Upper lobe of left lung (tissue), 4 donors: ENCODE results near the gene RPS6KA3.

Experiments
- EP300 ChIP-seq, 4 donors: sonication (generic); formaldehyde crosslinking; IDR thresholded peaks; one replicate each; pipeline ENCODE4 v1.5.1; 2017; ENCODE audit warnings: antibody characterized with exemption in 4 of 4, control low read depth in 2 of 4
- POLR2AphosphoS5 ChIP-seq, 2 donors: sonication (generic); formaldehyde crosslinking; IDR thresholded peaks; one replicate each; pipeline ENCODE4 v1.5.1; 2017; ENCODE audit warnings: antibody characterized with exemption in 2 of 2
- TF ChIP-seq, protein P1 (sequence below), 6 experiments: fragments of 450-650 bp in 4 of 6; fragments of 200-600 bp in 2 of 6; sonication (generic) in 2 of 6; IDR thresholded peaks; one replicate each; pipeline ENCODE4 v1.5.1; 2016 to 2019; ENCODE audit warnings: antibody characterized with exemption in 6 of 6

DNA sequence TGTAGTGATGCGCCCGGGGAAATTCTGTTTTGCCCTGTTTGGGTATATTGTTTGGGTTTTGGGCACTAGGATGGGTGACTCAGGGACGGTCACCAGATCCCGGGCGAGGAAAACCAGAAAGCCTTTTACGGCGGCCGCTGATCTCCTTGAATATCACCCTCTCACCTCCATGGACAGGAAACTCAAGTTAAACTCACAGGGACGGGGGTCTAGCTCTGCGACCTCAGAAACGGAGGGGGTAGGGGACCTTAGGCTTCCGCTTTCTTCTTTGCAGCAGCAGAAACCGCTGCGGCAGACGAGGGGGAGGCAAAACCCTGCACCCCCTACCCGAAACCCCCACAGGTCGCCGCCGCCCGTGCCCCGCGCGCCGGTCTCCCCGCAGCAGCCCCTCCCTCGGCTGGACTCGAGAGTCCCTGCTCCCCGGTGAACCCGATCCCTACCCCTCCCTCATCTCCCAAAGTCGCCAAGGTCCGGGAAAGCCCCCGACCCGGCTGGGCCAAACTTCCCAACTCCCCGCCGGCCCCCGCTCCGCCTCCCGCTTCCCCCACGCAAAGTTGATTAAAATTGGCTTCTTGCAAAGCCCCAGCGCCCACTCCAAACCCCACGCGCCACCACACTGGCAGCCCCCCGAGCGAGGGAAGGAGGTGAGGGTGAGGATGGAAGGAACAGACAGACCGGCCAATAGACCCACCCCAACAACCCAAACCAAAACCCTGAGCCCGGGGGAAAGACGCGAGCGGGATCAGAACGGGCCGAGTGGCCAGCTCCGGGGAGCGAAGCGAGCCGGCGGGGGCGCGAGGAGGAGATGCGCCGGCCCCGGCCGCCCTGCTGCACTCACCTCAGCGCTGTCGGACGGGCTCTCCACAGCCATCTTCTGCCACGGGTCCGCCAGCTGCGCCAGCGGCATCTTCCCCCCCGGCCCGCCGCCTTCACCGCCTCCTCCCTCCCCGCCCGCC, 705 bp downstream of the RPS6KA3 start:
- TF ChIP-seq POLR2AphosphoS5 (IDR thresholded peaks at IDR 0.05) = no peak
- TF ChIP-seq, protein P1, sequence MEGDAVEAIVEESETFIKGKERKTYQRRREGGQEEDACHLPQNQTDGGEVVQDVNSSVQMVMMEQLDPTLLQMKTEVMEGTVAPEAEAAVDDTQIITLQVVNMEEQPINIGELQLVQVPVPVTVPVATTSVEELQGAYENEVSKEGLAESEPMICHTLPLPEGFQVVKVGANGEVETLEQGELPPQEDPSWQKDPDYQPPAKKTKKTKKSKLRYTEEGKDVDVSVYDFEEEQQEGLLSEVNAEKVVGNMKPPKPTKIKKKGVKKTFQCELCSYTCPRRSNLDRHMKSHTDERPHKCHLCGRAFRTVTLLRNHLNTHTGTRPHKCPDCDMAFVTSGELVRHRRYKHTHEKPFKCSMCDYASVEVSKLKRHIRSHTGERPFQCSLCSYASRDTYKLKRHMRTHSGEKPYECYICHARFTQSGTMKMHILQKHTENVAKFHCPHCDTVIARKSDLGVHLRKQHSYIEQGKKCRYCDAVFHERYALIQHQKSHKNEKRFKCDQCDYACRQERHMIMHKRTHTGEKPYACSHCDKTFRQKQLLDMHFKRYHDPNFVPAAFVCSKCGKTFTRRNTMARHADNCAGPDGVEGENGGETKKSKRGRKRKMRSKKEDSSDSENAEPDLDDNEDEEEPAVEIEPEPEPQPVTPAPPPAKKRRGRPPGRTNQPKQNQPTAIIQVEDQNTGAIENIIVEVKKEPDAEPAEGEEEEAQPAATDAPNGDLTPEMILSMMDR (IDR thresholded peaks at IDR 0.05) = no peak
- TF ChIP-seq EP300 (IDR thresholded peaks at IDR 0.05) = no peak
